OCI-LY1 (cell line): ENCODE results near the gene CCDC9B.

Source experiments
- H2AFZ ChIP-seq: fragments of 200-600 bp; sonication (generic), shearing (Covaris generic); 2 replicates; pipeline ENCODE4 v1.6.0; 2014; ENCODE audit warnings: antibody characterized with exemption, mild to moderate bottlenecking, low read length
- H3F3A ChIP-seq: fragments of 200-600 bp; sonication (generic), shearing (Covaris generic); 2 replicates; pipeline ENCODE4 v1.6.0; 2014; ENCODE audit warnings: mild to moderate bottlenecking, antibody characterized with exemption, low read length, moderate library complexity; ENCODE audit not compliant: insufficient read depth
- H3K27ac ChIP-seq: fragments of 200-600 bp; sonication (generic); 2 replicates; pipeline ENCODE4 v1.5.1; 2014; ENCODE audit warnings: low read length, mixed run types, mild to moderate bottlenecking, low read depth; ENCODE audit not compliant: poor library complexity, severe bottlenecking
- H3K27me3 ChIP-seq: fragments of 200-600 bp; sonication (generic); 2 replicates; pipeline ENCODE4 v1.6.0; 2014; ENCODE audit warnings: antibody characterized with exemption, mild to moderate bottlenecking, low read length, moderate library complexity; ENCODE audit not compliant: insufficient read depth
- H3K36me3 ChIP-seq: fragments of 200-600 bp; sonication (generic); 2 replicates; pipeline ENCODE4 v1.6.1; 2014; ENCODE audit warnings: mild to moderate bottlenecking, antibody characterized with exemption, low read length, moderate library complexity, mixed read lengths; ENCODE audit not compliant: insufficient read depth
- H3K4me1 ChIP-seq: fragments of 200-600 bp; sonication (generic); 2 replicates; pipeline ENCODE4 v1.5.1; 2014; ENCODE audit warnings: mild to moderate bottlenecking, low read length, moderate library complexity; ENCODE audit not compliant: insufficient read depth, severe bottlenecking
- H3K4me2 ChIP-seq: fragments of 200-600 bp; sonication (generic), shearing (Covaris generic); 2 replicates; pipeline ENCODE4 v1.6.1; 2014; ENCODE audit warnings: low read length
- H3K4me3 ChIP-seq: fragments of 200-600 bp; sonication (generic); 2 replicates; pipeline ENCODE4 v1.5.1; 2014; ENCODE audit warnings: low read length, low read depth, mild to moderate bottlenecking, mixed read lengths; ENCODE audit not compliant: poor library complexity, severe bottlenecking
- H3K79me2 ChIP-seq: fragments of 200-600 bp; shearing (Covaris generic); 2 replicates; pipeline ENCODE4 v1.6.1; 2016; ENCODE audit warnings: mixed run types, low read length, mixed read lengths; ENCODE audit not compliant: insufficient read depth
- H3K9ac ChIP-seq: fragments of 200-600 bp; sonication (generic), shearing (Covaris generic); 2 replicates; pipeline ENCODE4 v1.6.1; 2014; ENCODE audit warnings: mild to moderate bottlenecking, low read length, mixed read lengths
- H3K9me2 ChIP-seq: fragments of 200-600 bp; sonication (generic), shearing (Covaris generic); 2 replicates; pipeline ENCODE4 v1.6.1; 2014; ENCODE audit warnings: low read depth, mild to moderate bottlenecking, low read length, mixed read lengths
- H3K9me3 ChIP-seq: fragments of 200-600 bp; shearing (Covaris generic); 2 replicates; pipeline ENCODE4 v1.6.1; 2014; ENCODE audit warnings: low read length, mixed read lengths
- H4K20me1 ChIP-seq: fragments of 200-600 bp; sonication (generic), shearing (Covaris generic); 2 replicates; pipeline ENCODE4 v1.6.0; 2016; ENCODE audit warnings: mild to moderate bottlenecking, low read length; ENCODE audit not compliant: insufficient read depth
- CTCF ChIP-seq: fragments of 200-600 bp; sonication (generic), shearing (Covaris generic); IDR thresholded peaks from 2 replicates; pipeline ENCODE4 v1.5.1; 2017; ENCODE audit warnings: mild to moderate bottlenecking, antibody characterized with exemption, low read length, moderate library complexity, mixed read lengths
- EZH2 ChIP-seq: fragments of 200-600 bp; sonication (generic), shearing (Covaris generic); IDR thresholded peaks from 2 replicates; pipeline ENCODE4 v1.8.0; 2017; ENCODE audit warnings: borderline replicate concordance, mixed run types, mild to moderate bottlenecking, antibody characterized with exemption, low read length, moderate library complexity, mixed read lengths

CCDC9B gene

GRCh38 chr15:40349163-40349562, 8.4 kb upstream of the CCDC9B start:
- no peaks in the 10 kb centered on the region for H3K9me2 ChIP-seq
- H3K79me2 ChIP-seq = no peaks in the 10 kb centered on the region
- H3K9ac ChIP-seq = no peak overlapping the region
- H3K27me3 ChIP-seq = no peaks in the 10 kb centered on the region
- no peaks in the 10 kb centered on the region for H3F3A ChIP-seq
- H3K9me3 ChIP-seq = no peaks in the 10 kb centered on the region
- H3K36me3 ChIP-seq = no peaks in the 10 kb centered on the region
- H2AFZ ChIP-seq = no peak overlapping the region
- no peak overlapping the region for H3K27ac ChIP-seq
- TF ChIP-seq EZH2 (no peak), CTCF (no peak)
- no peak overlapping the region for H3K4me3 ChIP-seq
- no peaks in the 10 kb centered on the region for H3K4me1 ChIP-seq
- no peaks in the 10 kb centered on the region for H4K20me1 ChIP-seq
- H3K4me2 ChIP-seq = no peak overlapping the region

GRCh38 chr15:40348474-40348870, 7.7 kb upstream of the CCDC9B start:
- Histone ChIP-seq H3F3A (no peaks in the 10 kb centered on the region), H3K4me2 (no peak overlapping the region), H3K4me3 (no peak overlapping the region), H3K79me2 (no peaks in the 10 kb centered on the region), H2AFZ (no peak overlapping the region), H3K9me3 (no peaks in the 10 kb centered on the region), H3K9ac (no peak overlapping the region), H3K36me3 (no peaks in the 10 kb centered on the region), H3K27ac (no peak overlapping the region), H3K27me3 (no peaks in the 10 kb centered on the region), H3K9me2 (no peaks in the 10 kb centered on the region), H4K20me1 (no peaks in the 10 kb centered on the region), H3K4me1 (no peaks in the 10 kb centered on the region)
- TF ChIP-seq EZH2 (no peak), CTCF (no peak)

- no peaks in the 10 kb centered on the region for H3K27me3 ChIP-seq
- H3K4me3 ChIP-seq = no peak overlapping the region
- H3K27ac ChIP-seq = no peak overlapping the region
- H3K4me2 ChIP-seq = no peak overlapping the region
- no peak overlapping the region for H3K9ac ChIP-seq
- H3K79me2 ChIP-seq = no peaks in the 10 kb centered on the region
- TF ChIP-seq CTCF (no peak), EZH2 (no peak)
- H3K4me1 ChIP-seq = no peaks in the 10 kb centered on the region
- H3K36me3 ChIP-seq = no peaks in the 10 kb centered on the region
- H3K9me2 ChIP-seq = no peaks in the 10 kb centered on the region
- H3K9me3 ChIP-seq = no peaks in the 10 kb centered on the region
- H2AFZ ChIP-seq = no peak overlapping the region
- no peaks in the 10 kb centered on the region for H4K20me1 ChIP-seq
- no peaks in the 10 kb centered on the region for H3F3A ChIP-seq
These were observed 7.1 kb upstream of the CCDC9B start for GRCh38 chr15:40347559-40348473.
